ENCODE measurements around the gene SLC45A2.

GRCh38 chr5:33933723-33934169 is 50.7 kb downstream of the SLC45A2 start:
- no peak for TF ChIP-seq CTCF (IDR thresholded peaks at IDR 0.05)
- TF ChIP-seq POLR2A (IDR thresholded peaks at IDR 0.05), result no peak
- TF ChIP-seq POLR2AphosphoS5 (IDR thresholded peaks at IDR 0.05; ENCODE audit: insufficient read depth in 1 of 2, low read depth in 1 of 2), result no peak
